ENCODE results near the gene VAPA.

VAPA gene

GRCh38 chr18:9918016-9918680, 4.3 kb downstream of the VAPA start:
- CTCF ChIA-PET, result interaction anchor here (0.7 kb wide), 1 partner anchor 10 kb away, joined by 8 read pairs; no protein-coding TSS in a partner anchor
- POLR2A ChIA-PET, result no interaction called here
- DNase-seq (ENCODE audit: extremely low spot score), result no peak
- TF ChIP-seq ZNF384 (IDR thresholded peaks at IDR 0.05), result no peak

- CTCF ChIA-PET, result no interaction called here
Observed at GRCh38 chr18:9919564-9920232, 5.9 kb downstream of the VAPA start.

GRCh38 chr18:9922592-9923311, 8.9 kb downstream of the VAPA start:
- DNase-seq (ENCODE audit: extremely low spot score), result no peak
- TF ChIP-seq PKNOX1 (IDR thresholded peaks at IDR 0.05) (no peak), BHLHE40 (IDR thresholded peaks at IDR 0.05; ENCODE audit: borderline replicate concordance) (no peak), ZNF384 (IDR thresholded peaks at IDR 0.05) (no peak), HDGF (IDR thresholded peaks at IDR 0.05; ENCODE audit: borderline replicate concordance) (no peak), ELF4 (IDR thresholded peaks at IDR 0.05) (no peak), L3MBTL2 (conservative IDR thresholded peaks at IDR 0.05) (no peak), ARNT (IDR thresholded peaks at IDR 0.05) (no peak), NFRKB (IDR thresholded peaks at IDR 0.05) (no peak), FOXK2 (IDR thresholded peaks at IDR 0.05) (no peak), FOXM1 (IDR thresholded peaks at IDR 0.05; ENCODE audit: borderline replicate concordance) (no peak), FOXA1 (IDR thresholded peaks at IDR 0.05) (no peak), TARDBP (IDR thresholded peaks at IDR 0.05) (no peak)
- POLR2A ChIA-PET, result interaction anchor here (0.9 kb wide), 1 partner anchor 9 kb away, joined by 3 read pairs; the partner anchor contains the start of gene VAPA
- CTCF ChIA-PET, result no interaction called here

More at GRCh38 chr18:9919564-9920232, 5.9 kb downstream of the VAPA start:
- POLR2A ChIA-PET, result no interaction called here
- TF ChIP-seq FOXM1 (IDR thresholded peaks at IDR 0.05; ENCODE audit: borderline replicate concordance) (no peak), ELF4 (IDR thresholded peaks at IDR 0.05) (no peak), BHLHE40 (IDR thresholded peaks at IDR 0.05; ENCODE audit: borderline replicate concordance) (no peak), NFRKB (IDR thresholded peaks at IDR 0.05) (no peak), PKNOX1 (IDR thresholded peaks at IDR 0.05) (no peak), LEF1 (IDR thresholded peaks at IDR 0.05; ENCODE audit: borderline replicate concordance) (no peak), SP1 (IDR thresholded peaks at IDR 0.05) (no peak), TARDBP (IDR thresholded peaks at IDR 0.05) (no peak), L3MBTL2 (conservative IDR thresholded peaks at IDR 0.05) (no peak)
- no peak for DNase-seq (ENCODE audit: extremely low spot score)

GRCh38 chr18:9924371-9924943, 10.6 kb downstream of the VAPA start:
- no peak for DNase-seq (ENCODE audit: extremely low spot score)
- TF ChIP-seq NFRKB (IDR thresholded peaks at IDR 0.05), result no peak
- POLR2A ChIA-PET, result interaction anchor here (1.0 kb wide), 1 partner anchor 11 kb away, joined by 3 read pairs; no protein-coding TSS in a partner anchor
- CTCF ChIA-PET, result no interaction called here

- ChIA-PET POLR2A (interaction anchor here (1.3 kb wide), 1 partner anchor 12 kb away, joined by 5 read pairs; the partner anchor contains the start of gene VAPA), CTCF (no interaction called here)
- DNase-seq (ENCODE audit: extremely low spot score), result no peak
- TF ChIP-seq FOXM1 (IDR thresholded peaks at IDR 0.05; ENCODE audit: borderline replicate concordance) (no peak), FOXA1 (IDR thresholded peaks at IDR 0.05) (no peak), SP1 (IDR thresholded peaks at IDR 0.05) (no peak), LEF1 (IDR thresholded peaks at IDR 0.05; ENCODE audit: borderline replicate concordance) (no peak), BHLHE40 (IDR thresholded peaks at IDR 0.05; ENCODE audit: borderline replicate concordance) (no peak), ARNT (IDR thresholded peaks at IDR 0.05) (no peak), CTBP1 (IDR thresholded peaks at IDR 0.05; ENCODE audit: borderline replicate concordance) (no peak), HDGF (IDR thresholded peaks at IDR 0.05; ENCODE audit: borderline replicate concordance) (no peak), L3MBTL2 (conservative IDR thresholded peaks at IDR 0.05) (no peak), FOXK2 (IDR thresholded peaks at IDR 0.05) (no peak), TARDBP (IDR thresholded peaks at IDR 0.05) (no peak), PKNOX1 (IDR thresholded peaks at IDR 0.05) (no peak), ELF4 (IDR thresholded peaks at IDR 0.05) (no peak), NFRKB (IDR thresholded peaks at IDR 0.05) (no peak), SUZ12 (IDR thresholded peaks at IDR 0.05) (no peak), ZNF384 (IDR thresholded peaks at IDR 0.05) (no peak)
Observed at GRCh38 chr18:9925369-9925768, 11.6 kb downstream of the VAPA start.

GRCh38 chr18:9925795-9926194, 12.0 kb downstream of the VAPA start:
- DNase-seq (ENCODE audit: extremely low spot score), result no peak
- TF ChIP-seq BHLHE40 (IDR thresholded peaks at IDR 0.05; ENCODE audit: borderline replicate concordance) (no peak), SP1 (IDR thresholded peaks at IDR 0.05) (no peak), LEF1 (IDR thresholded peaks at IDR 0.05; ENCODE audit: borderline replicate concordance) (no peak), HDGF (IDR thresholded peaks at IDR 0.05; ENCODE audit: borderline replicate concordance) (no peak), NFRKB (IDR thresholded peaks at IDR 0.05) (no peak), FOXM1 (IDR thresholded peaks at IDR 0.05; ENCODE audit: borderline replicate concordance) (no peak), SUZ12 (IDR thresholded peaks at IDR 0.05) (no peak), ELF4 (IDR thresholded peaks at IDR 0.05) (no peak), PKNOX1 (IDR thresholded peaks at IDR 0.05) (no peak), FOXK2 (IDR thresholded peaks at IDR 0.05) (no peak), CTBP1 (IDR thresholded peaks at IDR 0.05; ENCODE audit: borderline replicate concordance) (no peak), ARNT (IDR thresholded peaks at IDR 0.05) (no peak), L3MBTL2 (conservative IDR thresholded peaks at IDR 0.05) (no peak)
- CTCF ChIA-PET, result no interaction called here
- POLR2A ChIA-PET, result interaction anchor here (1.3 kb wide), 1 partner anchor 12 kb away, joined by 5 read pairs; the partner anchor contains the start of gene VAPA

Data from HEK293T (cell line).